Smooth muscle cell (in vitro differentiated cells): ENCODE results near the gene MINK1. TPM values are rescaled to one million over a fixed set of nuclear protein-coding genes. Genes with fewer than 3 reads are reported as not detected.

Source experiments
- DNase-seq: peaks from one replicate; lab custom pipeline; 2025; ENCODE audit not compliant: unreplicated experiment; lab: John Stamatoyannopoulos, UW
- H2AFZ ChIP-seq: fragments of 200-600 bp; sonication (generic); 2 replicates; pipeline ENCODE4 v1.6.0; 2016; ENCODE audit warnings: antibody characterized with exemption, low read depth, mild to moderate bottlenecking
- H3F3A ChIP-seq: fragments of 200-600 bp; sonication (generic); 2 replicates; pipeline ENCODE4 v1.6.0; 2017; ENCODE audit warnings: antibody characterized with exemption, low read depth
- H3K27ac ChIP-seq: fragments of 200-600 bp; sonication (generic); 2 replicates; pipeline ENCODE4 v1.5.1; 2016; ENCODE audit warnings: low read depth, mild to moderate bottlenecking
- H3K27me3 ChIP-seq: fragments of 200-600 bp; sonication (generic); 2 replicates; pipeline ENCODE4 v1.6.1; 2016; ENCODE audit warnings: low read depth, mild to moderate bottlenecking
- H3K36me3 ChIP-seq: fragments of 200-600 bp; sonication (generic); 2 replicates; pipeline ENCODE4 v1.5.1; 2016; ENCODE audit warnings: low read depth
- H3K4me1 ChIP-seq: fragments of 200-600 bp; sonication (generic); 2 replicates; pipeline ENCODE4 v1.5.1; 2016; ENCODE audit warnings: low read depth
- H3K4me2 ChIP-seq: fragments of 200-600 bp; sonication (generic); 2 replicates; pipeline ENCODE4 v1.6.0; 2016; ENCODE audit warnings: mild to moderate bottlenecking
- H3K4me3 ChIP-seq: fragments of 200-600 bp; sonication (generic); 2 replicates; pipeline ENCODE4 v1.5.1; 2016; ENCODE audit warnings: mild to moderate bottlenecking
- H3K79me2 ChIP-seq: fragments of 200-600 bp; sonication (generic); 2 replicates; pipeline ENCODE4 v1.6.0; 2016; ENCODE audit warnings: low read depth, mild to moderate bottlenecking
- H3K9ac ChIP-seq: fragments of 200-600 bp; sonication (generic); 2 replicates; pipeline ENCODE4 v1.6.0; 2016; ENCODE audit warnings: low read depth
- H3K9me3 ChIP-seq: fragments of 200-600 bp; sonication (generic); replicated peaks from 2 replicates; pipeline ENCODE4 v1.5.1; 2016; ENCODE audit warnings: low read depth
- H4K20me1 ChIP-seq: fragments of 200-600 bp; sonication (generic); 2 replicates; pipeline ENCODE4 v1.6.0; 2016; ENCODE audit warnings: low read depth
- WGBS: methylation state at CpG from one replicate; pipeline ENCODE4 v1.1.7; 2016; ENCODE audit warnings: low lambda C conversion rate; 5-methylcytosine and 5-hydroxymethylcytosine counted together
- polyA plus RNA-seq: library from polyadenylated mRNA; unstranded; fragments of >200 nt; fragmentation: Nextera tagmentation; extraction: Ambion mirVana; gene quantifications from 2 replicates; pipeline ENCODE4 v1.2.1, GENCODE V29; 2016
- total RNA-seq: library from RNA; depleted of rRNA; stranded (reverse); fragments of >200 nt; gene quantifications from 2 replicates; pipeline ENCODE4 v1.2.3, GENCODE V29; 2014
- TF ChIP-seq, protein P1 (sequence below): fragments of 200-600 bp; sonication (generic); IDR thresholded peaks from 2 replicates; pipeline ENCODE4 v1.5.1; 2017; ENCODE audit warnings: borderline replicate concordance, mild to moderate bottlenecking, antibody characterized with exemption; ENCODE audit not compliant: insufficient read depth, poor library complexity, severe bottlenecking

Gene MINK1
- total and polyA plus RNA-seq, 2 experiments from 2014 or later: 26.6 to 26.8 TPM

DNA sequence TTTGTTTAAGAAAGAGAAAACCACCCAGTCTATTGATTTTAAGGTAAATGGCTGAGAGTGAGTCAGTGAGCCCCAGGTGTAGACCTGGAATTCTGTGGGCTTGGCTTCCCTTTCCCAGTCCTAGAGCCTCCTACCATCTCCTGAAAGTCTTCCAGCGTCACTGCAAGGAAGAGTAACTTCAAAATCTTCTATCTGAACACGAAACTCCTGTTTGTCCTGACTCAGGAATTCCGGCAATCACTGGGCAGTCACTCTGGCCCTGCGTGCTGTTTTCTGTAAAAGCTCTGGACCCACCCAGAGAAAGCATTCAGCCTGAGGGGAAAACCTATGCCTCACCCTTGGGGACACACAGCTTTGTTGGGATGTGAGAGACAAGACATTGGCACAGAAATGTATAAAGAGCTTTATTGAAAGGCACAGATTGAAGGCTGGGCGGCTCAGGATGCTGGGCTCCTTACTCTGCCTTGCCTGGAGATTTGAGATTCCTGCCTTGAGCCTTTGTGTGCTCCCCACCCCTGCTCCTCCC lies 15.9 kb downstream of the MINK1 start:
- peaks cover 8% of the 10 kb centered on the region for H3K4me1 ChIP-seq
- peaks cover 2% of the 10 kb centered on the region for H3F3A ChIP-seq
- DNase-seq: no peak
- H4K20me1 ChIP-seq: peaks cover 87% of the 10 kb centered on the region
- no peak overlapping the region for H3K4me3 ChIP-seq
- TF ChIP-seq, protein P1, sequence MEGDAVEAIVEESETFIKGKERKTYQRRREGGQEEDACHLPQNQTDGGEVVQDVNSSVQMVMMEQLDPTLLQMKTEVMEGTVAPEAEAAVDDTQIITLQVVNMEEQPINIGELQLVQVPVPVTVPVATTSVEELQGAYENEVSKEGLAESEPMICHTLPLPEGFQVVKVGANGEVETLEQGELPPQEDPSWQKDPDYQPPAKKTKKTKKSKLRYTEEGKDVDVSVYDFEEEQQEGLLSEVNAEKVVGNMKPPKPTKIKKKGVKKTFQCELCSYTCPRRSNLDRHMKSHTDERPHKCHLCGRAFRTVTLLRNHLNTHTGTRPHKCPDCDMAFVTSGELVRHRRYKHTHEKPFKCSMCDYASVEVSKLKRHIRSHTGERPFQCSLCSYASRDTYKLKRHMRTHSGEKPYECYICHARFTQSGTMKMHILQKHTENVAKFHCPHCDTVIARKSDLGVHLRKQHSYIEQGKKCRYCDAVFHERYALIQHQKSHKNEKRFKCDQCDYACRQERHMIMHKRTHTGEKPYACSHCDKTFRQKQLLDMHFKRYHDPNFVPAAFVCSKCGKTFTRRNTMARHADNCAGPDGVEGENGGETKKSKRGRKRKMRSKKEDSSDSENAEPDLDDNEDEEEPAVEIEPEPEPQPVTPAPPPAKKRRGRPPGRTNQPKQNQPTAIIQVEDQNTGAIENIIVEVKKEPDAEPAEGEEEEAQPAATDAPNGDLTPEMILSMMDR: no peak
- H3K27ac ChIP-seq: peak overlapping the region; percentile 82
- 61% methylated on average over 5 of the region's 5 CpGs for WGBS
- no peaks in the 10 kb centered on the region for H3K36me3 ChIP-seq
- H3K9me3 ChIP-seq: no peaks in the 10 kb centered on the region
- H3K27me3 ChIP-seq: no peaks in the 10 kb centered on the region
- no peak overlapping the region for H2AFZ ChIP-seq
- peak overlapping the region; percentile 33 for H3K4me2 ChIP-seq
- peaks cover 37% of the 10 kb centered on the region for H3K79me2 ChIP-seq
- H3K9ac ChIP-seq: peak overlapping the region; percentile 57

DNA sequence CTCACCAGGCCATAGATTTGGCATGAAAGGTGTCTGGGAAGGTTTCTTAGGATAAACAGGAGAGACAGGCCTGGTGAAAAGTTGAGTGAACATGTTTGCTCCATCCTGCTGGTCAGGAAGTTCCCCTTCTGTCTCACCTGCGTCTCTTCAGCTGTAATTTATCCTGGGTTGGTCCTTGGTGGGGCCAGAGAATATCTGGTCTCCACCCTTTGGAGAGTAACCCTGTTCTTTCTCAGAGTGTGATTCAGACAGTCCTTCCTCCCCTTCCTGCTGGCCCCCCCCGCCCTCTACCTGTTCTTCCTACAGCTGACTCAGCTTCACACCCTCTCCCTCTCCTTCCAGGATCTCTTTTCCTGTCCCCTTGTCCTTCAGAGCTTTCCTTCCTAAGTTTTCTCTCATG lies 17.1 kb downstream of the MINK1 start:
- Histone ChIP-seq H3K27ac (peak overlapping the region; percentile 82), H3K4me1 (peaks cover 9% of the 10 kb centered on the region), H3K9ac (peak overlapping the region; percentile 57), H3K4me2 (no peak overlapping the region), H3K27me3 (no peaks in the 10 kb centered on the region), H3K79me2 (peaks cover 25% of the 10 kb centered on the region), H3K36me3 (no peaks in the 10 kb centered on the region), H3K4me3 (no peak overlapping the region), H2AFZ (no peak overlapping the region), H3K9me3 (no peaks in the 10 kb centered on the region), H4K20me1 (peaks cover 77% of the 10 kb centered on the region), H3F3A (peaks cover 2% of the 10 kb centered on the region)
- TF ChIP-seq, protein P1: no peak
- 88% methylated on average over 2 of the region's 2 CpGs for WGBS
- DNase-seq: no peak

DNA sequence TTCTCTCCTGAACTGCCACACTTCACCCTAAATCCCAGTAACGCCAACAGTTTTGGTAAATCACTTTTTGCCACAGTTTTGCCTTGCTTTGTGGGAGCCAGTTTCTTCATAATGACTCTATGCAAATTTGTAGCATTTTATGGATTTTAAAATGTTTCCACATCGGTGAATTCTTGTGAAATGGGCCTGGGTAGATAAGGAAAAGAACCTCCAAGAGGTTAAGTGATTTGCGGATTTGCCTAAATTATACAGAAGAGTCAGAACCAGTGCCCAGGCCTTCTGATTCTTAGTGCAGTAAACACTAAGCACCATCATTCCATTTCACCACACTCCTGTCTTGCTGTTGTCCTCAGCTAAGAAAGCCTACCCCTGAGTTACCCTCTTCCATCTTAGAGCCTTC lies 17.9 kb downstream of the MINK1 start:
- Histone ChIP-seq H4K20me1 (peaks cover 71% of the 10 kb centered on the region), H3K4me2 (no peak overlapping the region), H2AFZ (no peak overlapping the region), H3F3A (peaks cover 2% of the 10 kb centered on the region), H3K36me3 (no peaks in the 10 kb centered on the region), H3K9ac (no peak overlapping the region), H3K27me3 (no peaks in the 10 kb centered on the region), H3K79me2 (peaks cover 19% of the 10 kb centered on the region), H3K4me1 (peaks cover 9% of the 10 kb centered on the region), H3K4me3 (no peak overlapping the region), H3K9me3 (no peaks in the 10 kb centered on the region), H3K27ac (peak overlapping the region; percentile 82)
- whole genome bisulfite sequencing: 65% methylated on average over 3 of the region's 3 CpGs
- TF ChIP-seq, protein P1: no peak
- DNase-seq: no peak

DNA sequence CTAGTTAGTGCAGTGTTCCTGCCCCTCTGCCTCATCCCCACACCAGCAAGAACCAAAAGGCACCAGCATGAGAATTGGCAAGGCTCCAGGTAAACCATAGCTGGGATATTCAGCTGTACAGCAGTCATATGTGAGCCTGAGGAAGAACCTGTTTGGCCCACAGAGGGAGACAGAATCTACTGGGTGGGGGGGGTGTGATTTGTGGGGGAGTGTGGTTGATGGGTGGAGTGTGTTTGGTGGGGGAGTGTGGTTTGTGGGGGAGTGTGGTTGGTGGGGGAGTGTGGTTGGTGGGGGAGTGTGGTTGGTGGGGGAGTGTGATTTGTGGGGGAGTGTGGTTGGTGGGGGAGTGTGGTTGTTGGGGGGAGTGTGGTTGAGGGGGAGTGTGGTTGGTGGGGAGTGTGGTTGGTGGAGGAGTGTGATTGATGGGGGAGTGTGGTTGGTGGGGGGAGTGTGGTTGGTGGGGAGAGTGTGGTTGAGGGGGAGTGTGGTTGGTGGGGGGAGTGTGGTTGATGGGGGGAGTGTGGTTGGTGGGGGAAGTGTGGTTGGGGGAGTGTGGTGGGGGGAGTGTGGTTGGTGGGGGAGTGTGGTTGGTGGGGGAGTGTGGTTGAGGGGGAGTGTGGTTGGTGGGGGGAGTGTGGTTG lies 19.5 kb downstream of the MINK1 start:
- H3K4me2 ChIP-seq: no peak overlapping the region

More for the DNA sequence above, 19.5 kb downstream of the MINK1 start:
- Histone ChIP-seq H3K36me3 (no peaks in the 10 kb centered on the region), H4K20me1 (peaks cover 68% of the 10 kb centered on the region), H3K9me3 (no peaks in the 10 kb centered on the region), H3F3A (peaks cover 2% of the 10 kb centered on the region), H3K4me3 (no peak overlapping the region), H3K27me3 (no peaks in the 10 kb centered on the region), H3K79me2 (peaks cover 14% of the 10 kb centered on the region), H3K9ac (no peak overlapping the region), H3K27ac (peak overlapping the region; percentile 31), H3K4me1 (peaks cover 12% of the 10 kb centered on the region), H2AFZ (no peak overlapping the region)
- TF ChIP-seq, protein P1: no peak
- DNase-seq: no peak
